Measurements from ENCODE around the gene ADGRG1.

ADGRG1 gene

DNA sequence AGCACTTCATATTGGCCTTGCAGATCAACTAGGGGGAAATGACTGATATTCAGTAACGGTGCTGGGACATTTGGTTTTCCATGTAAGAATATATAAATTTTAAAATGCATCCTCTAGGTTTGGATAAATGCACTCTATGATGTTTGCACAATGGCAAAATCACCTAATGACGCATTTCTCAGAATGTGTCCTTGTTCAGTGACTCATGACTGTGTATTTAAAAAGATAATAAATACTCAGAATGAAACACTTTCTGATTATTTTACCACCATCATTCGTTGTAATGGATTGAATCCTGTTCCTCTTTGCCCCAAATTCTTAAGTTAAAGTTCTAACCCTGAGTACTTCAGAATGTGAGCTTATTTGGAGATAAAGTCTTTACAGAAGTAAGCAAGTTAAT lies 17.2 kb upstream of the ADGRG1 start:
- no peak for DNase-seq
- TF ChIP-seq GATA1 (IDR thresholded peaks at IDR 0.05; ENCODE audit: low read depth, low read length), result no peak
- TF ChIP-seq POLR2A (IDR thresholded peaks at IDR 0.05; ENCODE audit: low read length), result no peak

DNA sequence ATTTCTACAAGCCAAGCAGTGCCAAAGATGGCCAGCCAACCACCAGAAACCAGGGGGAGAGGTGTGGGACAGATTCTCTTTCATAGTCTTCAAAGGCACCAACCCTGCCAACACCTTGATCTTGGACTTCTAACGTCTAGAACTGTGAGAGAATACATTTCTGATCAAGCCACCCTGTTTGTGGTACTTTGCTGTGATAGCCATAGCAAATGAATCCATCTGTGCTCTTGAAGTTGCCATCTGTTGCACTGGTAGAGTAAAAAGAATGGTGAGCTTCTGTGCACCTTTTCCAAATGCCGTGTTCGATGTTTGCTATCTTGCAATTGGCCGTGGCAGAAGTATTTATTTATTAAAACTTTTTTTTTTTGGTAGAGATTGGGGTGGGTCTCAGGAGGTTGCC lies 16.7 kb upstream of the ADGRG1 start:
- no peak for TF ChIP-seq GATA1 (IDR thresholded peaks at IDR 0.05; ENCODE audit: low read depth, low read length)
- TF ChIP-seq POLR2A (IDR thresholded peaks at IDR 0.05; ENCODE audit: low read length), result no peak
- DNase-seq, result no peak

DNA sequence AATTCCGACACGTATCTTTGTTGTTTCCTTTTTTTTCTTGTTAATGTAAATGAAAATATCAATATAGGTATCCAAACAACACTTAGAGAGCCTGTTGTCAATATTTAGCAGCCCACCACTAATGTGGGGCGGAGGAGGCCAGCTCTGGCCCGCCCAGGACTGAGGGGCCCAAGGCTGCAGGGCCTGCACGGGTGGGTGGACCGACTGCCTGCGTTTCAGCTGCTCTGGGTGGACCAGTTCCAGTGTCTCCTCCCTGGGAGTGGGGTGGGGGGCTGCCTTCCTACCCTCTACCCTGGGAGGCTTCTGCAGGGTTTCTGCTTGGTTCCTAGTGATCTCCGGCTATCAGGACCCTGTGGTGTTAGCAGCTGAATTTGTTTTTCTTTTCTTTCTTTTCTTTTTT lies 15.9 kb upstream of the ADGRG1 start:
- no peak for DNase-seq
- TF ChIP-seq POLR2A (IDR thresholded peaks at IDR 0.05; ENCODE audit: low read length) (no peak), GATA1 (IDR thresholded peaks at IDR 0.05; ENCODE audit: low read depth, low read length) (no peak)

DNA sequence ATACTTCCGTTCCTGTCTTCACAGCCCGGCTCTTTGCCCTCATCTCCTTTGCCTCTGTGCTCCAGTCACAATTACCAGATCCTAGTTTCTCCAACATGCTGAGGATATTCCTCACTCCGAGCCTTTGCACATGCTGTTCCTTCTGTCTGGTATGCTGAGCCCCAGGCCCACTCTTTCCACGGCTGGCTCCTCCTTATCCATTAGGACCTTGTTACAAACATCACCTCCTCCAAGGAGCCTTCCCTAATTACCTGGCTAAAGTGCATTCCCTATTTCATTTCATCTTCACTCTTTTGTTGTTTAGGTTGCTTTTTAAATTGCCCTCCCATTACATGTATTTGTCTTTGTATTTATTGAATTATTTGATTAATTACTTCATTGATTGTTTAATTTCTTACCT lies 14.9 kb upstream of the ADGRG1 start:
- DNase-seq, result no peak
- TF ChIP-seq POLR2A (IDR thresholded peaks at IDR 0.05; ENCODE audit: low read length), result no peak
- no peak for TF ChIP-seq GATA1 (IDR thresholded peaks at IDR 0.05; ENCODE audit: low read depth, low read length)

DNA sequence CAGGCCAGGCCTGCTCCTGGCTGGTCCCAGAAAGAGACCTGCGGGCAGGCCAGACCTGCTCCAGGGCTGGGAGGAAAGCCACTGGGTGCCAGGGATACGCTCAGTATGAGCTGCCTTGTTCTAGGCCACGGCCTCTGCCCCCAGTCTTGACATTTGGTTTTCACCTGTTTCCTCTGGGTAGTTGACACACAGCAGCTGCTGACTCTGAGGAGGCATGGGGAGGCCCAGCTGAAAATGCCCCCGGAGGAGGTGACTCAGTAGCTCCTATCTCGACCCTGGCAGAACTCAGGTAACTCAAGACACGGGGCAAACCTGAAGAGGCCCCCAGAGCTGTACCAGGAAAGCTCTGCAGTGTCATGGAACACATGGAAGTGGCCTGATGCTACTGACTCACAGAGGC lies 13.9 kb upstream of the ADGRG1 start:
- no peak for DNase-seq
- TF ChIP-seq POLR2A (IDR thresholded peaks at IDR 0.05; ENCODE audit: low read length) (no peak), GATA1 (IDR thresholded peaks at IDR 0.05; ENCODE audit: low read depth, low read length) (no peak)

DNA sequence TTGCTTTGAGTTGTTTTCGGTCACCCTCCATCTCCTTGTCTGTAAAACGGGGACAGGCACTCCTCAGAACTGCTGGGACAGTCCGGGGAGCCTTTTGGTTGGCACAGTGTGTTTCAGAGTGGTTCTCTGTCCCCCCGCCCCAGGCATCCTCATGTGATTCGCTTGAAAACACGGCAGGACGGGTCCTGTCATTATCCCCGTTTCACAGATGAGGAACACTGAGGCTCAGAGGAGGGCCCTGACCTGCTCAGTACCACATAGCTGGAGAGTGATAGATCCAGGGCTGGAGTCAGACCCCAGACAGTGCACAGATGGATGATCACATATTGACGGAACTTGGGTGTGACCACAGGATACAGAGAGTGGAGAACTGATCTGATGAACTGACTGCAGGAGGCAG lies 13.5 kb upstream of the ADGRG1 start:
- no peak for DNase-seq

DNA sequence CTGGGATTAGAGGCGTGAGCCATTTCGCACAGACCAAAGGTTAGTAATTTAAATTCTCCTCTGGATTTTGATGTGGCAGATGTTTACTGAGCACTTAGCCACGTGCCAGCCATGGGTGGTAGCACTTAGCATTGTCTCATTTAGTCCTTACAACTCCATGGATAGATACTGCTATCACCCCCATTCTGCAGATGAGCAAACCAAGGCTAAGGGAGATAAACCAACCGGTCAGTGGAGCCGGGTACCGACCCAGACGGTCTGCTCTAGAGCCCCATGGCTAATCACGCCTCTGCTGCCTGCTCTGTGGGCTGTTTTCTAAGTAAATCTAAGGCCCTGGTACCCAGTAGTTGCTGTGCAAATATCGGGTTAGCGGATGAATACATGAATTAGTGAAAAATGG lies 12.6 kb upstream of the ADGRG1 start:
- TF ChIP-seq POLR2A (IDR thresholded peaks at IDR 0.05; ENCODE audit: low read length) (no peak), GATA1 (IDR thresholded peaks at IDR 0.05; ENCODE audit: low read depth, low read length) (no peak)
- DNase-seq, result no peak

More for the DNA sequence above, 13.5 kb upstream of the ADGRG1 start:
- TF ChIP-seq GATA1 (IDR thresholded peaks at IDR 0.05; ENCODE audit: low read depth, low read length), result no peak
- no peak for TF ChIP-seq POLR2A (IDR thresholded peaks at IDR 0.05; ENCODE audit: low read length)

DNA sequence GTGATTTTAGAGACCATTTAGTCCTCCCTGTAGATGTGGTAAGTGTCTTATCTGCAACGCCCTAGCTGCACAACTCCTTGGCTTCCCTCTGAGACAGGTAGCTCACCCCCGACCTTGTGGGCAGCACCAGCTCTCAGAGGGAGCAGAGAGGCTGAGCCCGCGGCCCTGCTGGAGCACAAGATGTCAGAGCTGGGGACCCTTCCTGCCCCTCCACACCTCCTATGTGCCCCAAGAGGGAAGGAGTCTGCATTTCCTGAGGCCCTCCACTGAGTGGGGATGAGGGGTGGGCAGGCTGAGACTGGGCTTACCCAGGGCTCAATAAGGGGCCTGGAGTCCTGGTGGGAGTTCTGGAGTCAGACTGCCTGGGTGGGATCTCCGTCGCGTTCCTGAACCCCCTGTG lies 12.2 kb upstream of the ADGRG1 start:
- DNase-seq, result no peak
- TF ChIP-seq GATA1 (IDR thresholded peaks at IDR 0.05; ENCODE audit: low read depth, low read length) (no peak), POLR2A (IDR thresholded peaks at IDR 0.05; ENCODE audit: low read length) (no peak)

DNA sequence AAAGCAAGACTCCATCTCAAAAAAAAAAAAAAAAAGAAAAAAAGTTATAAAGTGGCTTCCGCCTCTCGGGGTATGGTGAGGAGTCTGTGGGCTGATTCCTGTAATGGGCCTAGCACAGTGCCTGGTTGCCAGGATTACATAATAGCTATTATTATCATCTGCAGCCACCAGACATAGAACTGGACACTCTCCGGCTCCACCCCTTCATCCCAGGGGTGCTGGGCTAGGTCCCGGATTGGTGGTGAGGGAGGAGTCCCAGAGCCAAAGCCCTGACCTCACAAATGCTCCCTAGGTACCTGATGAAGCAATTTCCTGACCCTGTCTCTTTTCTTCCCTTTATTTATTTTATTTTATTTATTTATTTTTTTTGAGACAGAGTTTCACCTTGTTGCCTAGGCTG lies 11.6 kb upstream of the ADGRG1 start:
- no peak for TF ChIP-seq GATA1 (IDR thresholded peaks at IDR 0.05; ENCODE audit: low read depth, low read length)
- TF ChIP-seq POLR2A (IDR thresholded peaks at IDR 0.05; ENCODE audit: low read length), result no peak
- no peak for DNase-seq

DNA sequence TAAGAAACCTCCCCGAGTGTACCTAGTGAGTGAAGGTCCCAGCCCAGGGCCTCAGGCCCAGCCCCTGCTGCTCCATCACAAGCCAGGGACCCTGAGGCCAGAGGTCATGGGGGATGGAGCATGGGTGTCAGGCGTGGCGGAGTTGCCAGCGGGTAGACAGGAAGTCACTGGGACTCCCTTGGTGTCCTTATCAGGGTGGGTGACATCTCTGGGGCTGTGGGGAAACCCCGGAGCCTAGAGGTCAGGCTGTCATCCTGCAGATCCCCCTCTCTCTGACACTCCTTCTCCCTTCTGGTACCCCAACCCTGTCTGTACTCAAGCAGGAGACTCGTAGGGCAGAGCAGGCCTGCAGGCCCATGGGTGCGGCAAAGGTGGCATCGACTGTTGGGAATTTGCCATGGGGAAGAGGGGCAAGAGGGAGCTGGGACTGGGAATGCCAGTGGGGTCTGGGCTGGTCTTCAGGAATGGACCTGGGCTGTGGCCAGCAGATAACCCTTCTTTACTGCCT lies 10.8 kb upstream of the ADGRG1 start:
- TF ChIP-seq GATA1 (IDR thresholded peaks at IDR 0.05; ENCODE audit: low read depth, low read length), result no peak
- TF ChIP-seq POLR2A (IDR thresholded peaks at IDR 0.05; ENCODE audit: low read length), result no peak
- DNase-seq, result no peak

DNA sequence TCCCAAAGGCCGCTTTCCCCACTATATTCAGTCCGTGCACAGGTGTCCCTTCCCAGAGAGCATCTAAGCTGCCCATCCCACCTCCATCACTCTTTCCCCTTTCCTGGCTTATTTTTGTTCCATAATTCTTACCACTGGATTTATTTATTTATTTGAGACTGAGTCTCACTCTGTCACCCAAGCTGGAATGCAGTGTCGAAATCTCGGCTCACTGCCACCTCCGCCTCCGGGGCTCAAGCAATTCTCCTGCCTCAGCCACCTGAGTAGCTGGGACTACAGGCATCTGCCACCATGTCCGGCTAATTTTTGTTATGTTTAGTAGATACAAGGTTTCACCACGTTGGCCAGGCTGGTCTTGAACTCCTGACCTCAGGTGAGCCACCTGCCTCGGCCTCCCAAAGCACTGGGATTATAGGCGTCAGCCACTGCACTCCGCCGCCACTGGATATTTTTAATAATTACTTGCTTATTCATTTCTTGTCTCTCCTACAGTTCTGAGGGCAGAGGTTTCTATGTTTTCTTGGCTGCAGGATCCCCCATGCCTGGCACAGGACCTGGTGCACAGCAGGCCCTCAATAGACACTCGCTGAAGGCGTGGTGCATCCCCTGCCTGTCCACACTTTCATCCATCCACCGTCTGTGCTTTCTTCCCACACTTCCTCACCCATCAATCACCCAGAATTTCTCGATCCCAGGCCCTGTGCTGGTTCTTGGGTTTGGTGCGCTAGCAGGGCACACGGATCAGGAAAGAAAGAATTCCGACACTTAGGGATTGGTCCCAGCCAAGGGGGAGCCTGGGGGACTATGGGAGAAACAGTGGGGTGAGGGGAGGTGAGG lies 9.9 kb upstream of the ADGRG1 start:
- no peak for DNase-seq
- TF ChIP-seq GATA1 (IDR thresholded peaks at IDR 0.05; ENCODE audit: low read depth, low read length), result no peak
- TF ChIP-seq POLR2A (IDR thresholded peaks at IDR 0.05; ENCODE audit: low read length), result no peak

DNA sequence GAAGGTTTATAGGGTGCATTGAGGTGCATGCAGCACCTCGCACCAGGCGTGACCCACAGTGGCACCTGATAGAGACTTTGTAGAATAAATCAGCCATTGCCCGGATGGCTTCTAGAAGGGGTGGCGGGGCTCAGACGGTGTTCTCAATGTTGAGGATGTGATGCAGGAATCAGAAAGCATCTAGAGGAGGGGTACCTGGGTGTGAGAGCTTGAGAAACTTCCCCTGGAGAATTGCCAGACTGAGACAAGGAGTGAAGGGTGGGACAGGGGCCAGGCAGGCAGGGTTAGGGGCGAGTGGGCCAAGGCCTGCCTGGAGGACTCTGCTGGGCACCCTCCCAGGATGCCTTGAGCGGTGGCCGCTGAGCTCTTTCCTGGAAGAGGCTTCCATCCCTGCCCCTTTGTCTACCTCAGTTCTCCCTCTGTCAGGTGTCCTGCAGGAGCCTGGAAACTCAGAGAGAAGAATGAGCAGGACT lies 9.3 kb upstream of the ADGRG1 start:
- no peak for DNase-seq
- no peak for TF ChIP-seq POLR2A (IDR thresholded peaks at IDR 0.05; ENCODE audit: low read length)

DNA sequence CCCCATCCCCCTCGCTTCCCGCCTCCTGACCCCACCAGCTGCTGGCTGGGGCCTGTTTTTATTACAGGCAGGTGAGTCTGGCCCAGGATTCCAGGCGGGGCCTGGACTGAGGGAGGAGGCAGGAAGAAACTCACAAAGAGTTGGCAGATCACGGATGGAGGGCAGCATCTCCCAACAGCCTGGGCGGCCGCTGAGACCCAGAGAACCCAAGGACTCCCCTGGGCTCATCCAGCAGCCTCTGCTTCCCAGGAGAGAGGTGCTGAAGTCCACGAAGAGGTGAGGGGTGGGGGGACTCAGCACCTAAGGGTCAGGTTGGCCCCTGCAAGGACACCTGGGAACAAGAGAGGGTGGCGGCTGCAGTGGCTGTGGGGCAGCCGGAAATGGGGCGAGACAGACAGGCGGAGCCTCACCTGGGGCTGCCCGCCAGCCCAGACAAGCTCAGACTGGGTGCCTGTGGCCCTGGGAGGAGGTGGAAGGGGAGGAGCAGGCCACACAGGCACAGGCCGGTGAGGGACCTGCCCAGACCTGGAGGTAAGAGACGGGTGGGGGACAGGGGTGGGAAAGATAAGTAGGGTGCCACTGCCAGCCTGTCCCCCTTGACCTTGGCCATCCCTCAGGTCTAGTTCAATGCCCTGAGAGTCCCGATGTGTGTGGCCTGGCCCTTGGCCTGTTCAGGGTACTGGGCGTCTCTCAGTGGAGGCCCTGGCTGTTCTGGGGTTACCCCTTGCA lies 8.7 kb upstream of the ADGRG1 start:
- DNase-seq, result no peak
- TF ChIP-seq POLR2A (IDR thresholded peaks at IDR 0.05; ENCODE audit: low read length) (no peak), GATA1 (IDR thresholded peaks at IDR 0.05; ENCODE audit: low read depth, low read length) (no peak)

DNA sequence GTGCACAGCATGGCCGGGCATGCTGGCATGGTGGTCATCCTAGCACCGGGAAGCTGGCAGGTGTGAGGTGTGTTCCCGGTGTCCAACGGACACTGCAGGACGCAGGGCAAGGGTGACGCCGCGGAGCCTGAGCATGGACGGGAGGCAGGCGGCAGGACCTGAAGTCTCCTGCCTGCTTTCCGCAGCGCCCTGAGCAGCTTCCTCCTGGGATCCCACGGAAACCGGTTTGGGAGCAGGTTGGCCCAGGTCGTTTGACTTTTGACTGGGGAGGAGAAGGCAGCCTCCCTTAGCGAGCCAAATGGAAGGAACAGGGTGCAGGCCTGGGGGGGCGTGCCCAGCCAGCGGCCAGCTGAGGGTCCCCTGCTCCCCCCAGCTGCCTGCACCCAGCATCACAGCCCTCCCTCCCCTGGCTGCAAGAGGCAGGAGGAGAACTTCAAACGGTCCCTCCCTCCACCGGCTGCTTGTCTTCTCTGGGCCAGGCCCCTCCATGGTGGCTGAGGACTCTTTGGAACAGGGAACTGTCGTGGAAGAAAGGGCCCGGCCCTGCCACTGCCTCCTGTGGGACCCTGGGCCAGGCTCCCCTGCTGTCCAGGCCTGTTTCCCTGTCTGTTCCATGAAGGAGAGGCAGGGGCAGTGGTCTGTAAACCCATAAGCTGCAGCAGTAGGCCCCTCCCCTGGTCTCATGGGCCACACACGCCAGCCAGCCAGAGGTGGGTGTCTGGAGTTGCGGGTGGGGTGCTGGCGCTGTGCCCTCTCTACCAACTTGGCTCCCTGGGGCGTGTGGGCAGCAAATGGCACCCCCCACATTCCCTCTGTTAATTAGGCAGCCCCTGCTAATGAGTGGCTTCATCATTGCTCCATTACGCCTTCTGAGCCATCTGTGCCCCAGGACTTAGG lies 7.8 kb upstream of the ADGRG1 start:
- DNase-seq, result no peak
- TF ChIP-seq POLR2A (IDR thresholded peaks at IDR 0.05; ENCODE audit: low read length), result no peak
- TF ChIP-seq GATA1 (IDR thresholded peaks at IDR 0.05; ENCODE audit: low read depth, low read length), result no peak
